GM19238 (cell line): ENCODE results near the gene PARD3.
"Not testable (repeated sequence)": the region's sequence is repeated elsewhere in the genome, so short reads cannot be mapped to it uniquely, and the experiment has no call there.

Experiments used
- DNase-seq: peaks from one replicate; pipeline ENCODE4 v3.0.0; 2011; ENCODE audit warnings: low spot score; ENCODE audit not compliant: insufficient read length

Gene PARD3

DNA sequence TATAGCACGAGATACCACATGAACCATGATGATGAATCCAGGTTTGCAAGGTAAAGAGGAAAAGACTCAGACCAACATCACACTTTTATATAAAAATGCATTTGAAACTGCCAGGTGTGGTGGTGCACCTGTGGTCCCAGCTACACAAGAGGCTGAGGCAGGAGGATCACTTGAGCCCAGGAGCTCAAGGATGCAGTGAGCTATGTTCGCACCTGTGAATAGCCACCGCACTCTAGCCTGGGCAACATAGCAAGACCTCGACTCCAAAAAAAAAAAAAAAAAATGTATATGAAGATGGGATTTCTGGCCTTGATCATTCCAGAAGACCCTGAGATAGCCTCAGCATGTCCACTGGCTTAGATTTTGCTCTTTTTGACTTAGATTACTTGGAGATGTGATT lies 161.6 kb downstream of the PARD3 start:
- no peak for DNase-seq

DNA sequence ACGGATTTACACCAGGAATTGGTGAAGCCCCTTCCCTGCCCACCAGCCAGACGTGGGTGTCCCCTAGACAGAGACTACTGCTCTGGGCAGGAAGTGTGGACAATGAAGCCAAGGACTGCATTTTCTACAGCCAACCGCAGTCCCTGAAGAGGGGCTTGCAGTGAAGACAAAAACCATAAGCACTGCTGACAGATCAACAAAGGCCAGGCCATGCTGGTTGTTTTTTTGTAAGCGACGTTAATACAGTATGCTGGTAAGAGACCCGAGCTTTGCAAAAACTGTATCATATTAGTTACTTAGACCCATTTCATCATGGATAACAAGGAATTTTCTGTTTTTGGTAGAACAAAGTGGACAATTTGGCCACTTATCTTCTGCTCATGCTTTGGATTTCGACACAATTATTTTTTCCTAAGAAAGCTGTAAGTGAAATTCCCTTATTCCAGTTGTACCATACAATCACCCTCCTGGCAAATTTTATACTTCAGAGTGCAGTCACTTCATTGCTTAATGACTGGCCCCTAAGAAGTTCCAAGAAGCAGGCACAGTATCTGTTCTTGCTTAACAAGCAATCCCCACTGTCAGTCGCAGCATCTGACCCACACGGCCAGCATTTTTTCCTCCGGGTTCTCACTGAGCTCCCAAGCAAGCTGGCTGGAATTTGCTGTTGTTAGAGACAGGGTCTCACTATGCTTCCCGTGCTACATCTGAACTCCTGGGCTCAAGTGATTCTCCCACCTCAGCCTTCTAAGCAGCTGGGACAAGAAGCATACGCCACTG lies 163.5 kb downstream of the PARD3 start:
- DNase-seq = no peak

DNA sequence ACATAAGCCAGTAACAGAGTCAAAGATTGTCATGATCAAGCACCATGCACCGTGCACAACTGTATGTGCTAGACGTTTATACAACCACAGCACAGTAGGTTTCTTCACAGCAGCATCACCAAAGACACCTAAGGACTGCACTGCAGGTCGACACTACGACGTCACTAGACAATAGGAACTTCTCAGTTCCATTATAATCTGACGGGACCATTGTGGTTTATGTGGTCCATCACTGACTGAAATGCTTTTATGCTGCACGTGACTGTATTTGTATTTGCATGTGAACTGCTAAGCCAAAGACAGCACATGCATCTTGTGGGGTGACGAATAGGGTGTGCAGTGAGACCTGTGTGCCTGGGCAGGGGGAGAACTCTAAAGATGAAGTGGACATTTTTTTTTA lies 164.9 kb downstream of the PARD3 start:
- no peak for DNase-seq

DNA sequence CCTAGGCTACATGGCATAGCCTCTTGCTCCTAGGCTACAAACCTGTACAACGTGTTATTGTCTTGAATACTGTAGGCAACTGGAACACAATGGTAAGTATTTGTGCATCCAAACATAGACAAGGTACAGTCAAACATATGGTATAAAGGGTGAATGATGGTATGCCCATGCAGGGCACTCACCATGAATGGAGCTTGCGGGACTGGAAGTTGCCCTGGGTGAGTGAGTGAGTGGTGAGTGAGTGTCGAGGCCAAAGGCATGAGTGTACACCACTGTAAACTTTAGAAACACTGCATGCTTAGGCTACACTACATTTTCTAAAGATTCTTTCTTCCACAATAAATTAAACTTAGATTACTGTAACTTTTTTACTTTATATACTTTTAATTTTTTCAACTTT lies 165.7 kb downstream of the PARD3 start:
- DNase-seq = no peak

DNA sequence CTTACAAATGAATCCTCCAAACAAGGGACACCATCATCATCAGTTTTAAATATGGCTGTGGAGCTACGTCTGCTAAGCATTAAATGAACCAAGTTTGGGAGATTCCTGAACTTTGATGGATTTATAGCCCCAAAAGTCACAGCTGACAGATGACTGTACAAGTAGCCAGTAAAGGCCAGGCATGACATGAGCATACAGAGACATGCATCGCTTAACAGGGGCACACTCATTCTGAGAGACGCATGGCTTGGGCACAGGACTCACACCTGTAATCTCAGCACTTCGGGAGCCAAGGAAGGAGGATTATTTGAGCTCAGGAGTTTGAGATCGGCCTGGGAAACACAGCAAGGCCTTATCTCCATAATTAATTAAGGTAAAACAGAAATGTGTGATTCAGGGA lies 166.2 kb downstream of the PARD3 start:
- no peak for DNase-seq

DNA sequence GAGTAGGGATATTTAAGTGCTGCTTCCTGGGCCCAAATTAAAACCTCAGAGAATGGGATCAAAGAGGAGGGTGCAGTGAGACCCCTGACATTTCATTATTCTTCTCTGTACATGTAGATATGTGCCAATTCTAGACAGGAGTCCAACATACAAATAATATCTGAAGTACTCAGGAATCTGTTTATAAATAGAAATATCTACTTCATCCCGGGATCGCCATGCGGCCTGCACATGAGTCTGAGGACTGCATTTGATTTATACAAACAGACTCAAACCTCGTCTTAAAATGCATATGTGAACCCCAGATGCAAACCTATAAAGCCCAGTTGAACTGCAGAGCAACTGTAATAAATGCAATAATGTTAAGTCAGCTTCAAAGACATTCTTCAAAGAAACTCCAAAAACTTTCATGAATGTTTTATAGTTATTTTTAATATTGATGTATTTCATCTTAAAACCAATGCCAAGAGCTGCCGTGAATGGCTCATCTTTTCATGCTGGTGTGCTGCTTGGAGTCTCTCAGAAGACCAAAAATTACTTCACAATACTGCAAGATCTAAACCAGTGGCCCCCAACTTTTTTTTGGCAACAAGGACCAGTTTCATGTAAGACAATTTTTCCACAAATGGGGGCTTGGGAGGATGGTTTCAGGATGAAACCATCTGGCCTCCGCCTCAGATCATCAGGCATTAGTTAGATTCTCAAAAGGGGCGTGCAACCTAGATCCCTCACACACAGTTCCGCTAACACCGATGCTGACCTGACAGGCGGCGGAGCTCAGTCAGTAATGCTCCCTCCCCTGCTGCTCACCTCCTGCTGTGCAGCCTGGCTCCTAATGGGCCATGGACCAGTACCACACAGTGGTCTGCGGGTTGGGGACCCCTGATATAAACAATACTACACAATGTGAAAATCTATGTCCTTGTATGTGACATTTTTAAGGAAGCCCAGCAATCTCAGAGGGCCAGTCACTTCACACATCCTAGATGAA lies 166.9 kb downstream of the PARD3 start:
- no peak for DNase-seq

DNA sequence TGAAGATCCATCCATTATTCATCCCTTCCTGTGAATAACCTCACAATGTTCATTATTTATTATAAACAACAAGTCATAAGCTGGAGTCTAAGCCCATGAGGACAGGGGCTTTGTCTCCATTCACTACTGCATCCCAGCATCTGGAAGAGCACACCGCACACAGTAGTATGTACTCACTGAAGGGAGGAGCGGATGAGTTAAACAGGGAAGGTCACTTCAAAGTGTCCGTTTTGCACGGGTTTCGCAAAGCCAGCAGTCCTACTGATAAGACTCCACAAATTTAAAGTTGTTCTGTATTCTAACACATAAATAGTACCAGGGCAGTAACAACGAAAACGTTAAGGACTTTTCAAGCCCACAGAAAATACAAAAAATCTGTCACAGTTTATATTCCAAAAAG lies 167.9 kb downstream of the PARD3 start:
- DNase-seq = no peak

DNA sequence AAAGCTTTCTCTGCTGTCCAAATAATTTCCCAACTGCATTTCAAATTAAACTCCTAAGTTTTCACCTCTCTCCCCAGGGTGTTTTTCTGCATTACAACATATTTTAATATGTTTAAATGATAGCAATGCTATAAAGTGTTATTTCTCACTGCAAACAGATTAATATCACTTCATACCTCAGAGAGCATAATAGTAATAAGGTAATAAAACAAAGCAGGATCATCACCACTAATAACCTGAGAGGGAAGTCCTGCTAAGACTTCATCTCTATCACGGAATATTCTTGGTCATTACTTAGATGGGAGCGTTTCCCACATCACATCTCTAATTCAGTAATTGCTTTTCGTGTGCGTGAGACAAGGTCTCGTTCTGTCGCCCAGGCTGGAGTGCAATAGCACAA lies 168.8 kb downstream of the PARD3 start:
- no peak for DNase-seq

DNA sequence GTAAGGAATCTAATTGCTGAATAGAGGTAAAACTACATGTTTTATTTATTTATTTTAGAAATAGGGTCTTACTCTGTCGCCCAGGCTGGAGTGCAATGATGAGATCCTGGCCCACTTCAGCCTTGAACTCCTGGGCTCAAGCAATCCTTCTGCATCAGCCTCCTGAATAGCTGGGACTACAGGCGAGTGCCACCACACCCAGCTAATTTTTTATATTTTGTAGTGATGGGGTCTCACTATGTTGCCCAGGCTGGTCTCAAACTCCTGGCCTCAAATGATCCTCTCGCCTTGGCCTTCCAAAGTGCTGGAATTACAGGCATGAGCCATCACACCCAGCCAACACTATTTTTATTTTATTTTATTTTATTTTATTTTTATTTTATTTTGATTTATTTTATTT lies 170.3 kb downstream of the PARD3 start:
- not testable (repeated sequence) for DNase-seq

DNA sequence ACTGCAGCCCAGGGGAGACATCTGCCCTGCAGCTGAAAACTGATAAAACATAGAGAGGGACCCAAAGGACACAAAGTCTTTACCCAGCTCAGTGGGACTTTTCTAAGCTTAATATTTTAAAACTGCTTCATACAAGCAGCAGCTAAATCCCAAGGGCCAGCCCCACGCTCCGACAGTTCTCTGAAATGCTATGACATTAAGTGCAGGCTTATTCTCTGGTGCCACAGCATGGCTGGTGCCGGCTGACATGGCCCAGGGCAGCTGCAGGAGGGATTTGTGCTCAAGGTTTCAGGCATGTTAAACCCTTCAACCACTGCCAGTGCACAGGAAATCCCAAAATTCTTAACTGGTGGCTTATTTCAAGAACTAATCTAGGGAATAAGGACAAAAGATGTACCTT lies 170.9 kb downstream of the PARD3 start:
- DNase-seq = no peak

DNA sequence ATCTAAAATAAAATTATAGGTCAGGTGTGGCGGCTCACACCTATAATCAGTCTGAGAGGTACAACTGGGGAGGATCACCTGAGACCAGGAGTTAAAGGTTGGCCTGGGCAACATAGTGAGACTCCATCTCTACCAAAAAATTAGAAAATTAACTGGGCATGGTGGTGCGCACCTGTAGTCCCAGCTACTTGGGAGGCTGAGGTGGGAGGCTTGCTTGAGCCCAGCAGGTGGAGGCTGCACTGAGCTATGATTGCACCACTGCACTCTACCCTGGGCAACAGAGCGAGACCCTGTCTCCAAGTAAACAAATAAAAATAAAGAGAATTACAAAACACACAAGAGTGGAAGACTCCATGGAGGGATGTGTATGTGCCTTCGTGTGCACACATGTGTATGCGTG lies 171.5 kb downstream of the PARD3 start:
- no peak for DNase-seq

DNA sequence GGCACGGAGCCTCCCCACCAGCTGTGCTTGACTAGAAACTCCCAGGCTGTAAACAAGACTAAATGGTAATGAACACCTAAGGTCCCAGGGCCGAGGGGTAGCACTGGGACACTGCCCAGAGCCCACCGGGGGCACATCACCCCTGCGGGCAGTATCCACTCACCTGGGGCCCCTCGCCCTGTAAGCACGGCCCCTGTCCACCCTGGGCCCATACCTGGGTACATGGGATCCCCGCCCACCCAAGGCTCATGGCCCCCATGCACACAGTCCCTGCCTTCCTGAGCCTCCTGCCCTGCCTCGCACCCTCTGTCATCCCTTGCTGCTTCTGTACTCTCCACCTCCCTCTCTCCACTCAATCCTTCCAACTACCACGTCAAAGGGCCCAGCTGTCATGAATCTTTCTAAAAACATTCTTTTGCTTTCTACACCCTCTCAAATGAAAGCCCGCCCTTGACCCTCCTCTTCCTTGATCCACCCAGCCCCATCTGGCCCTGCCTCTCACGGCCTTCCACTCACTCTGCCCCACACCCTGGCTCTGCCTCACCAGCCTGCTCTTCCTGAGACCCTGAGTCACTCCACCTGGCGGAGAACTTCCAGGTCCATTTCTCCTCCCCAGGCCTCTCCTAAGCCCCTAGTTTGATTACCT lies 173.1 kb downstream of the PARD3 start:
- DNase-seq = no peak

DNA sequence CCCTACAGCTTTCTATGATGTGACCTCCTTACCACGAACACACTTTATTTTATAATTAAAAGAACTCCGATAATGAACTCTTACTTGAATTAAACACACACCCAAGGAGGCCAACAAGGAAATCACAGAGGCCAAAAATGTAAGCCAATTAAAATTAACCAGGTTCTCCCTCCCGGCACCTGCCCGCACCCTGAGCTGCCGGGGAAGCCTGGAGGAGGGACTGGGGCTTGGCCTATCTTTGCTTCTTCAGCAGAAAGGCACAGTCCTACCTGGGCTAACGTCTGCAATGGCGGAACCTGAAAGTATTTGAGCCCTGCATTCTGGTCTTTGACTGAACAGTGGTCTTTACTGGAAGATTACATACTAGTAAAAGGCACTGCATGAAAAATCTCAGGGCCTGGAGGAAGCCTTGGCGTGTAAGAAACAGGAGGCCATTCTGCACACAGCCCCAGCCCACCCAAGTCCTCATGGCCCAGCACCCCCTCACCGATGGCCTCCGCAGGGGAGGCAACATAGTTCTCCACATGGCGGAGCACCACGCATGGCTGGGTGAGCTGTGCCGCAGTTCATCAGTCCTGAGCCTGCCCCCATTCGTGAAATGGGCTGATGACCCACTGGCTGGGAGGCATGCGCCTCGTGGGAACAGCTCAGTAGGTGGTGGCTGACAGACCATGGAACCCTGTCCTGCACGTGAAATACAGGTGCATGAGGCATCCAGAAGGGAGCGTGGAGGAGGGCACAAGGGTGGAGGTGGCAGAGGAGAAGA lies 173.8 kb downstream of the PARD3 start:
- no peak for DNase-seq

DNA sequence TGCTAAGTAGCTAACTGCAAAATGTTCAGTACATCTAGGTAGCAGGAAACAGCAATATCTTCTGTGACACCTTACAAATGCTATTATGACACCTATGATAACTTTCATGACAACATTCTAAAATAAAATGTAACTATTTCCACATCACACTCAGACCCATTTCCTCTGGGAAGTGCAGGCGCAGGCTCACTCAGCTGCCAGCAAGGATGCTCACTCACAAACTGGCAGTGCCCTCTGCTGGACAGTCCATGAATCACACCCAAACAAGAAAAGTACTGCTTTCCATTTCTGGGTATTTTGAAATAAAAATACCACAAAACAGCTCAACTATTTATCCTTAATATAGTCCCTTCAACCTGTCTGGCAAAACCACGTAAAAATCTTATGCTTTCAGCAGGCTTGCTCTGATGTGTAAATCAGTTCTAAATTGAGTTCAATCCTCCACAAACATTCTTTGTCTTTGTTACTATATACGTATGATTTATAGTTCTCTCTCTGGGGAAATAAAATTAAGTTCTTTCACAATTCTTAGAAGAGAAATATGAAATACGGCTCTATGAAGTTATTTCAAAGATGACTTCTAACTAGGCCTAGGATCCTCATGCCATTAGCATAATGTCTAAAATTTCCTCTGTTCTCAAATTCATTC lies 176.6 kb downstream of the PARD3 start:
- peak; percentile 17 for DNase-seq

DNA sequence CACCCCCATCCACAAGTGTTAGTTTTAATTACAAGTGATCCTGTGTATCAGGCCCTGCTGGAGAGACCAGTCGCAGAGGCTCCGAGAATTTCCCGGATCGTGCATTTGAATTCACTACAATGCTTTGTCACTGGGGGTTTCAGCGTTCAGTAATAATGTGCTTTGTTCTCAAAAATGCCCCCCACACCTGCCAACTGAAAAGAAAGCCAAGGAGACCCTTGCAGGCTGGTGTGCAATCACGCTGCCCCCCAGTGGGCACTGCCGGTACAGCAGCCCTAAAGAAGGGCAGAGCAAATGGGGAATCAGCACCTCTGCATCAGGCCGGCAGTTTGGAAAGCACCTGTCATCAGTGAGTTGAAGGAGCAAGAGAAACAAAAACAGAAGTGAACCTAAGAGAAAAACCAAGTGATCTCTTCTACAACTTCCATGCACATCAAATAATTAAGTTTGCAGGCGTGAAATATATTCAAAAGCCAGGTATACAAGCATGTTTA lies 177.6 kb downstream of the PARD3 start:
- DNase-seq = peak; percentile 42

DNA sequence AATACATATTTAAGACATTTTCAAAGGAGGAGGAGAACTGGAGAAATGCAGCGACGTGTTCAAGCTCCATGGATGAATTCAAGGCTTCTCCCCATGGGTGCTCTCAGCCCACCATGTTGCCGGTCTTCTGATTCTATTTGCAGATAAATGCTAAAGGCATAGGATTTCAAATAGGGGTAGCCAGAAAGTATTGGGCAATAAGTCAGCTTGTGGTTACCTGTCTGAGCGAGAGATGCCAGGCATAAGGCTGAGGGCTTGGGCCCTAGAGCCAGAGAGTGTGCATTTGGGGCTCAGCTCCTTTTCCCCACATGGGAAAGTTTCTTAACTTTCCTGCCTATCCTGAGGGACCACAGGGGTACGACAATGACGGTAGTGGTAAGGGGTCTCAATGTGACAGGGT lies 180.0 kb downstream of the PARD3 start:
- no peak for DNase-seq

DNA sequence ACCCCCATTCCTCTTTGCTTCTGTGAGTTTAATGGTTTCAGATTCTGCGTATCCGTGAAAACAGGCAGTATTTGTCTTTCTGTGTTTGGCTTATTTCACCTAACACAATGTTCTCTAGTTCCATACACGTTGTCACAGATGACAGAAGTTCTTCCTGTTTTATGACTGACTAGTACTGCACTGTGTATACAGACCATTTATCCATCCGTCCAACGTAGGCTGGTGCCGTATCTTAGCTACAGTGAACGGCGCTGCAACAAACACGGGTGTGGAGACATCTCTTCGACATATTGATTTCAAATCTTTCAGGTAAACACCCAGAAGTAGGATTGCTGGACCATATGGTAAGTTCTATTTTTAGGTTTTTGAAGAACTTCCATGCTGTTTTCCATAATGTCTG lies 181.7 kb downstream of the PARD3 start:
- no peak for DNase-seq

DNA sequence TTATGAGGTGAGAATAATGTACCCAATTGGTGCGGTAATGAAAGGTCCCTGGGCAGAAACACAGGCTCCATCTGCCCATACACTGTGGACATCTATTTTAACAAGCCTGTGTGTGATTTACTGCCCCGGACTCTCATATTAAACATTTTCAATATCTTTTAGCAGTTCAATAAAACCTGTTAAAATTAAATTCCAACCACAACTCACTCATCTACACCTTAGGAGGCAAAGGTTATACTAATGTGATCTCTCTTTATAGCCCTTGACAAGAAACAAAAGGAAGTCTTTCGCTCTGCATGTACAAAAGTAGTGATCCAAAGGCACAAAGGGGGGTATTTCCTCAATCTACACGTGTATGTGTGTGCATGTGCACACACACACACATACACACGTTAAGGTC lies 186.0 kb downstream of the PARD3 start:
- no peak for DNase-seq

DNA sequence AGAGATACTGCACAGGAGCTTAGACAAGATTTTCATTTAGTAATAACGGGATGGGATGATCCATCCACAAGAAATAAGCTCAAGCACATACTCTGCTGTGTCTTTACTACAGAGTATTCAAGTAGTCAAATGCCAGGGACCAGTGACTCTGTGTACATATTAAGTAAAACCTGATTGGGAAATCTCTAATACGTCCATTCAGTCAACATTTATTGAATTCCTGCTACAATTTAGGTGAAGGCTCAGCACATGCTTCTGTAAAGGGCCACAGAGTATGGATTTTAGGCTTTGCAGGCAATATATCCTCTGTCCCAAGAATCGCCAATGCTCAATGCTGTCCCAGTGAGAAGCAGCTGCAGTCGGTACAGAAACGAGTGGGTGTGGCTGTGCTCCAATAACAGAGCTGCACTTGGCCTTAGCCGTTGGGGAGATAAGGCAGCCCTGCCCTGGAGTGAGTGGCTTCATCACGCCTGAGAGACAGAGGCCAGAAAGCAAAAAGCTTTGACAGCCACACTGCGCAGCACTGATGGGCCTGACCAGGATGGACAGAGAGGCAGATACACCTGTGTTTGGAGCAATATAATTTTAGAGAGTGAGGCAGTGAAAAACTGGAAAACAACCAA lies 186.8 kb downstream of the PARD3 start:
- DNase-seq = no peak

DNA sequence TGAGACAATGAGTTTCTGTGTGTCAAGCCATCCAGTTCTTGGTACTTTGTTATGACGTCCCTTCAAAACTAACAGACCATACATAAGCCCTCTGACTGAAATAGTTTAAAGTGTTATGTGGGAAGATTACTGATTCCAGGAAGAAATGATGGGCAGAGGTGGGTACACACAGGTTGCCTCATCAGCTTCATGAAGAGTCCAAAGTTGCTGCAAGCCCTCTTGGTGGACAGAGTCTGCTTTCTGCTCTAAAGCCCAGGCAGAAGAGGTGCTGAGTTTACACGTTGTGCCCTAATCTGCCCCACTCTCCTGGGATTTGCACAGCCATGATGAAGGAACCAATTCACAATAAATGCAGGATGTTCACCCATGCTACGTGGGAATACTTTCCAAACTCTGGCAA lies 187.4 kb downstream of the PARD3 start:
- no peak for DNase-seq
